Lower lobe of right lung (tissue), 2 donors: Measurements from ENCODE around the gene SLX4IP. TPM values are rescaled to one million over a fixed set of nuclear protein-coding genes. Genes with fewer than 3 reads are reported as not detected.

Experiments used
- ATAC-seq, 2 donors: fragments of 200-7000 bp; cut with Tn5 transposase; one replicate each; pipeline ENCODE4 v1.9.1; 2020 to 2022; ENCODE audit warnings: mild to moderate bottlenecking in 2 of 2, moderate library complexity in 2 of 2
- DNase-seq: peaks from one replicate; pipeline ENCODE4 v3.0.0-alpha.2; 2020
- H3K27ac ChIP-seq: fragments of 200-600 bp; one replicate; pipeline ENCODE4 v1.8.0; 2022
- H3K27me3 ChIP-seq: fragments of 200-600 bp; one replicate; pipeline ENCODE4 v1.8.0; 2022; ENCODE audit warnings: low read depth
- H3K36me3 ChIP-seq: fragments of 200-600 bp; one replicate; pipeline ENCODE4 v1.8.0; 2022; ENCODE audit warnings: mild to moderate bottlenecking
- H3K4me1 ChIP-seq: fragments of 200-600 bp; one replicate; pipeline ENCODE4 v1.8.0; 2022
- H3K4me3 ChIP-seq: fragments of 200-600 bp; one replicate; pipeline ENCODE4 v1.8.0; 2022; ENCODE audit warnings: mild to moderate bottlenecking
- H3K9me3 ChIP-seq: fragments of 200-600 bp; one replicate; pipeline ENCODE4 v1.8.0; 2022
- intact Hi-C: fragments of 100-400 bp; cut with DNase I; formaldehyde crosslinking; loops from one replicate; pipeline ENCODE4 v1.11.0; 2022
- total RNA-seq: library from RNA; stranded (reverse); fragmentation: NEBNext Ultra II Directional; extraction: Animal tissue kit (Norgen Biotek cat#: 25700); gene quantifications from one replicate; pipeline ENCODE4 v1.2.1, GENCODE V29; 2021
- TF ChIP-seq, protein P1 (sequence below): fragments of 200-600 bp; IDR thresholded peaks from one replicate; pipeline ENCODE4 v1.8.0; 2022; ENCODE audit warnings: antibody characterized with exemption, mild to moderate bottlenecking
- donor health status: DM: no; HTN: yes; CAD: no; lungs with severe emphysema.

SLX4IP gene
- total RNA-seq, 1 donor from 2014 or later, result 5.8 TPM

DNA sequence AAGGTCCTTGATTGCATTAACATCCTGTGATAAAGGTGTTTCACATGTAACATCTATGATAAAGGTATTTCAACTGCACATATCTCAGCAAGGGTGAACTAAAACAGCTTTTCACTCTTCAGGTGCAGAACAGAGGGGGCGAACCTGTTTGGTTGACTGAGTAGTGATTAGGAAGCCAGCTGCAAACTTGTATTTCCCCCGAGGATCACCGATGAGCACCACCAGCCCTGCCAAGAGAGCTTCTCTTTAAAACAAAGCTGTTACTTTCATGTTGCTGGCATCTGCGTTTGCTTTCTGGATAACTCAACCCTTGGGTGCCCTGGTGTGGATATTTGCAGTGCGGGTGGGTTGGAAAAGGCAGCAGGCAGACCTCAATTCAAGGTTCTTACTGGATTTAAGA, 199.1 kb downstream of the SLX4IP start:
- Histone ChIP-seq H3K4me1 (peaks cover 25% of the 10 kb centered on the region), H3K36me3 (peaks cover 7% of the 10 kb centered on the region)
- no peak for ATAC-seq

GRCh38 chr20:10634683-10635411, 199.7 kb downstream of the SLX4IP start:
- Histone ChIP-seq H3K27ac (no peak overlapping the region), H3K9me3 (no peaks in the 10 kb centered on the region), H3K4me3 (no peak overlapping the region), H3K36me3 (peaks cover 13% of the 10 kb centered on the region), H3K4me1 (peaks cover 25% of the 10 kb centered on the region), H3K27me3 (no peaks in the 10 kb centered on the region)
- intact Hi-C loops, result no loop called here
- TF ChIP-seq, protein P1, sequence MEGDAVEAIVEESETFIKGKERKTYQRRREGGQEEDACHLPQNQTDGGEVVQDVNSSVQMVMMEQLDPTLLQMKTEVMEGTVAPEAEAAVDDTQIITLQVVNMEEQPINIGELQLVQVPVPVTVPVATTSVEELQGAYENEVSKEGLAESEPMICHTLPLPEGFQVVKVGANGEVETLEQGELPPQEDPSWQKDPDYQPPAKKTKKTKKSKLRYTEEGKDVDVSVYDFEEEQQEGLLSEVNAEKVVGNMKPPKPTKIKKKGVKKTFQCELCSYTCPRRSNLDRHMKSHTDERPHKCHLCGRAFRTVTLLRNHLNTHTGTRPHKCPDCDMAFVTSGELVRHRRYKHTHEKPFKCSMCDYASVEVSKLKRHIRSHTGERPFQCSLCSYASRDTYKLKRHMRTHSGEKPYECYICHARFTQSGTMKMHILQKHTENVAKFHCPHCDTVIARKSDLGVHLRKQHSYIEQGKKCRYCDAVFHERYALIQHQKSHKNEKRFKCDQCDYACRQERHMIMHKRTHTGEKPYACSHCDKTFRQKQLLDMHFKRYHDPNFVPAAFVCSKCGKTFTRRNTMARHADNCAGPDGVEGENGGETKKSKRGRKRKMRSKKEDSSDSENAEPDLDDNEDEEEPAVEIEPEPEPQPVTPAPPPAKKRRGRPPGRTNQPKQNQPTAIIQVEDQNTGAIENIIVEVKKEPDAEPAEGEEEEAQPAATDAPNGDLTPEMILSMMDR, result no peak
- ATAC-seq, result no peak
- no peak for DNase-seq

More for the DNA sequence above, 199.1 kb downstream of the SLX4IP start:
- Histone ChIP-seq H3K4me3 (no peak overlapping the region), H3K27ac (no peak overlapping the region), H3K27me3 (no peaks in the 10 kb centered on the region), H3K9me3 (no peaks in the 10 kb centered on the region)
- no peak for DNase-seq
- intact Hi-C loops, result no loop called here
- TF ChIP-seq, protein P1, result no peak

DNA sequence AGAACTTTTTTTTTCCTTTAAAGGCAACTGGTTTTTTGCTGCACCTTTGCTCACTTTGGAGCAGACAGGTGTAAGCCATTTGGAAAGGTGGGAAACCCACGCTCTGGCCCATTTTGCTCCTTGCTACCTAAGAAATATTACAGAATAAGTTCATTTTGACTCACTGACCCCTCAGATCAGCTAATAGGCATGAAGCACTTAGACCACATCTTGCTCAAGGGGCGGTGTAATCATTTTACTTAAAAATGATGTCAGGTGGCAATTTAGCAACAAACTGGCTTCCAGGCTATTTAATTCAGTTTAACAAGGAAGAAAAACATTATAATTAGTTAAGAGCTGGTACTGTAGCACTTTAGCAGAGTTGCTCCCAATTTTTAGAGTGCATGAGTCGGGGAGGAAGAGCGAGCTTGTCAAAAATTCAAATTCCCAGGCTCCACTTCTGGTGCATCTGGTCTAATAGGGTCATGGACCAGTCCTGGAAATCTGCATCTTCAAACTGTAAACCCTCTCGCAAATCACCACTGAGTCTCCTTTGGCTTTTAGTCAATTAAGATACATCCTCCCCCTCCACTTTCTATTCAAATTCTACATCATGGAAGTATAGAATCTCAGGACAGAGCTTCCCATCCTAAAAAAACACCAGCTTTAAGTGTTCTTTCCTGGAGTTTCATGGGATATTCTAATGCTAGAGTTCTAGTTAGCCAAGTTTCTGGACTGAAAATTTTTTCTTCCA, 200.5 kb downstream of the SLX4IP start:
- TF ChIP-seq, protein P1, result no peak
- Histone ChIP-seq H3K4me1 (peaks cover 25% of the 10 kb centered on the region), H3K4me3 (no peak overlapping the region), H3K9me3 (no peaks in the 10 kb centered on the region), H3K27ac (no peak overlapping the region), H3K27me3 (no peaks in the 10 kb centered on the region), H3K36me3 (peaks cover 21% of the 10 kb centered on the region)
- intact Hi-C loops, result no loop called here
- DNase-seq (no peak), ATAC-seq (no peak)

- DNase-seq (no peak), ATAC-seq (peak in 1 of 2 donors; percentile 5)
- intact Hi-C loops, result no loop called here
- Histone ChIP-seq H3K9me3 (no peaks in the 10 kb centered on the region), H3K36me3 (peaks cover 29% of the 10 kb centered on the region), H3K27me3 (no peaks in the 10 kb centered on the region), H3K4me1 (peaks cover 25% of the 10 kb centered on the region), H3K4me3 (no peak overlapping the region), H3K27ac (peak overlapping the region; percentile 32)
- TF ChIP-seq, protein P1, result no peak
Observed at GRCh38 chr20:10636326-10636818, 201.3 kb downstream of the SLX4IP start.

DNA sequence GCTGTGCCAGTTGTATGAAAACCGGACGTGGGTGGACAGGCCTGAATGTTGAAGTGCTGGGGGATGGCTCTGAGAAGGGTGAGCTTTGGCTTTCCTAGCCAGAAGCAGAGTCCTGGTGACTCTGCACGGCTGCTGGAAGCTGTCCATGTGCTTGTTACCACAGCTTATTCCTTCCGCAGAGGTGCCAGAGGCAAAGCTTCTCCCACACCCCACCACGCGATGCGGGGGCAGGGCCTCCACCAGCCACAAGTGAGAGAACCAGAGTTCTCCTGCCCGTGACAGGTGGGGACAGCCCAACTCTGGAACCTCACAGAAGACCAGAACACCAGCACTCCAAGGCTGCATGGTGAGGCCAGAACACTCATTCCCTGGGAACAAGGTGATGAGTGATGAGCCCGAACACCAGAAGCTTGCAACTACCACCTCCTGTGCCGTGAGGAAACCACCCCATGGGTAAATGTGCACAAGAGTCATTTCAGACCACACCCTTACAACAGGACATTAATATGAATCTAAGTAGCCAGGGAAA, 202.0 kb downstream of the SLX4IP start:
- Histone ChIP-seq H3K9me3 (no peaks in the 10 kb centered on the region), H3K27me3 (no peaks in the 10 kb centered on the region), H3K36me3 (peaks cover 36% of the 10 kb centered on the region), H3K4me1 (peaks cover 25% of the 10 kb centered on the region), H3K4me3 (no peak overlapping the region), H3K27ac (peak overlapping the region; percentile 32)
- TF ChIP-seq, protein P1, result no peak
- ATAC-seq (peak; percentile 17 to 29), DNase-seq (no peak)
- intact Hi-C loops, result no loop called here
